GM19025 (cell line): ENCODE data around the gene ZNF726.
"Not testable (repeated sequence)": the region's sequence is repeated elsewhere in the genome, so short reads cannot be mapped to it uniquely, and the experiment has no call there.

Source experiments
- ATAC-seq: cut with Tn5 transposase; IDR thresholded peaks from one replicate; pipeline ENCODE4 v1.9.1; 2021; ENCODE audit warnings: mild to moderate bottlenecking, low read depth, moderate library complexity; ENCODE audit not compliant: unreplicated experiment

The ZNF726 gene

DNA sequence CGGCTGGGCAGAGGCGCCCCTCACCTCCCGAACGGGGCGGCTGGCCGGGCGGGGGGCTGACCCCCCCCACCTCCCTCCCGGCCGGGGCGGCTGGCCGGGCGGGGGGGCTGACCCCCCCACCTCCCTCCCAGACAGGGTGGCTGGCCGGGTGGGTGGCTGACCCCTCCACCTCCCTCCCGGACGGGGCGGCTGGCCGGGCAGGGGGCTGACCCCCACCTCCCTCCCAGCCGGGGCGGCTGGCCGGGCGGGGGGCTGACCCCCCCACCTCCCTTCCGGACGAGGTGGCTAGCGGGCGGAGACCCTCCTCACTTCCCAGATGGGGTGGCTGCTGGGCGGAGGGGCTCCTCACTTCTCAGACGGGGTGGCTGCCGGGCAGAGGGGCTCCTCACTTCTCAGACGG is 22.3 kb downstream of the ZNF726 start:
- not testable (repeated sequence) for ATAC-seq

DNA sequence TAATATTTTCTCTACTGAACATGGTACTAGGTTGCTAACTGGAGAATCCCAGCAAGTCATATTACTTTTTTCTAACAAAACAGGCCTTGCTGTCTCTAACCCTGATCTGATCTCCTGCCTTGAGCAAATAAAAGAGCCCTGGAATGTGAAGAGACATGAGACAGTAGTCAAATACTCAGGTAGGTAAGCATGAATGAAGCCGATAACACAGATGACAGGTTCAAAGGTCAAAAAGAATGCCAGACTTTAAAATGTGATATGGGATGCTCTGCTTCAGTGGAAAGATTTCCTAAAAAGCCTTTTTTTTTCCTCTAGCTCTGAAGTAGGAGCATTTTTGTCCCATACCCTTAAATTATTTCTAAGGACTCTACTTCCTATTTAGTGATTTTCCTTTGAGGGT is 28.7 kb downstream of the ZNF726 start:
- no peak for ATAC-seq

DNA sequence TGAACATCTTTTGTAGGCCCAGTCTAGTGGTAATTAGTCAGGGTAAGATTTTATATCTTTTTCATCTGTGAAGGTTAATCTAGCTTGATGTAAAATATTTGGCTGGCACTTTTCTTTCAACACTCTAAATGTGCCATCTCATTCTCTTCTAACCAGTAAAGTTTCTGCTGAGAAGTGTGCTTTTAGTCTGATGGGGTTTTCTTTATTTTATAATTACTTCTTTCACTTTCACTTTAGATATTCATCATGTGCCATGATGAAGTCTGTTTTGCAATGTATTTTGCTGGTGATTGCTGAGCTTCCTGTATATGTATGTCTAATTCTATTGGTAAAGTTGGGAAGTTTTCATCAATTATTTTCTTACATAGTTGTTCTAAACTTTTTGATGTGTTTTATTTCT is 31.9 kb downstream of the ZNF726 start:
- no peak for ATAC-seq

DNA sequence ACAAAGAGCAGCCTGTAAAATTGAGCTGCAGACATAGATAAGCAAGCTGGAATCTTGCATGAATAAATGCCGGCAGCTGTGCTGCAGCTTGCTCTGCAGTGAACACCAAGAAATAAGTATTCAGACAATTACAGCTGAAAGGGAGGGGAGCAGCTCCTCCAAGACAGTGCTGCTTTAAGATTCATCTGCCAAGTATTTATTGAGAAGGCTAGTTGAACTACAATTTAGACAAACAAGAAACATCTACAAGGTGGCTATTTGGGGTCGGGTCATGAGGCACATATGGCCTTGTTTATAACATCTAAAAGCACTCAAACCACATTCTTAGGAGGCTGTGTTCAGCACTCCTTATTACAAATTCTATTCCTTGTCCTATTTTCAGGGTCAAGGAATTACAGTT is 34.9 kb downstream of the ZNF726 start:
- no peak for ATAC-seq

DNA sequence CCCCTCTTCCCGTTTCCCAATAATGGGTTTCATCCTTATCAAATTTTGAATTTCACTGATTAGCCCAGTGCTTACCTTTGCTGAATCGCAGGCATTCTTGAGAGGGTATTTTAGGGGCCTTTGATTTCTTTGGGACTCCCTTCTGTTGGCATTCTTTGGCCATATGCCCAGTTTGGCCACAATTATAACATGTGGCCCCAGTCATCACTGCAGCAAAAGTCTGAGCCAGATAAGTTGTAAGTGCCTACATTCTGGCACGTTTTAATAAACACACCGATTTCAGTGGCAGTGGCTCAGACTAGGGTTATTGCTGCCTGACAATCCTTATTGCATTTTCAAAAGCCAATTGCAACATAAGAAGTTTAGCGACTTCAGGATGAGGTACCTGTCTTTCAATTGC is 41.4 kb downstream of the ZNF726 start:
- no peak for ATAC-seq

DNA sequence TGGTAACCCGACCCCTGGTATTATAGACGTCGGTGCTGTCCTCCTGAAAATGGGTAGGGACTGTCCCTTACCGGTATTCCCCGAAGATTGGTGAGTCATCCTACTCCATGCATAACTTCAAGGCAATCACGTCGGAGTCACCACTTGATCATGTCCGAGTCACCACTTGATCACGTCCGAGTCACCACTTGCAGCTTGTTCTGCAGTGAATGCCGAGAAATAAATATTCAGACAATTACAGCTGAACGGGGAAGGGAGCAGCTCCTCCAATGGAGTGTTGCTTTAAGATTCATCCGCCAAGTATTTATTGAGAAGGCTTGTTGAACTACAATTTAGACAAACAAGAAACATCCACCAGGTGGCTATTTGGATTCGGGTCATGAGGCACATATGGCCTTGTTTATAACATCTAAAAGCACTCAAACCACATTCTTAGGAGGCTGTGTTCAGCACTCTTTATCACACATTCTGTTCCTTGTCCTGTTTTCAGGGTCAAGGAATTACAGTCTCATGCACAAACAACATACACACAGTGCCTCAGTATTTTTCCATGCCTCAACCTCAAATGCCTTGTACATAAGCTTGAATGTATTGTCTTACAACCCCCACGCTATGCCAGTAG is 43.1 kb downstream of the ZNF726 start:
- ATAC-seq: no peak

DNA sequence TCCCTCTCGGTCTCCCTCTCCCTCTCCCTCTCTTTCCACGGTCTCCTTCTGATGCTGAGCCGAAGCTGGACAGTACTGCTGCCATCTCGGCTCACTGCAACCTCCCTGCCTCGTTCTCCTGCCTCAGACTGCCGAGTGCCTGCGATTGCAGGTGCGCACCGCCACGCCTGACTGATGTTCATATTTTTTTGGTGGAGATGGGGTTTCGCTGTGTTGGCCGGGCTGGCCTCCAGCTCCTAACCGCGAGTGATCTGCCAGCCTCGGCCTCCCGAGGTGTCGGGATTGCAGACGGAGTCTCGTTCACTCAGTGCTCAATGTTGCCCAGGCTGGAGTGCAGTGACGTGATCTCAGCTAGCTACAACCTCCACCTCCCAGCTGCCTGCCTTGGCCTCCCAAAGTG is 48.7 kb downstream of the ZNF726 start:
- not testable (repeated sequence) for ATAC-seq

DNA sequence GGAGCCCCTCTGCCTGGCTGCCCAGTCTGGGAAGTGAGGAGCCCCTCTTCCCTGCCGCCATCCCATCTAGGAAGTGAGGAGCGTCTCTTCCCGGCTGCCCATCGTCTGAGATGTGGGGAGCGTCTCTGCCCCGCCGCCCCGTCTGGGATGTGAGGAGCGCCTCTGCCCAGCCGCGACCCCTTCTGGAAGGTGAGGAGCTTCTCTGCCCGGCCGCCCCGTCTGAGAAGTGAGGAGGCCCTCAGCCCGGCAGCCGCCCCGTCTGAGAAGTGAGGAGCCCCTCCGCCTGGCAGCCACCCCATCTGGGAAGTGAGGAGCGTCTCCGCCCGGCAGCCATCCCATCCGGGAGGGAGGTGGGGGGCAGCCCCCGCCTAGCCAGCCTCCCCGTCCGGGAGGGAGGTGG is 49.2 kb downstream of the ZNF726 start:
- not testable (repeated sequence) for ATAC-seq

DNA sequence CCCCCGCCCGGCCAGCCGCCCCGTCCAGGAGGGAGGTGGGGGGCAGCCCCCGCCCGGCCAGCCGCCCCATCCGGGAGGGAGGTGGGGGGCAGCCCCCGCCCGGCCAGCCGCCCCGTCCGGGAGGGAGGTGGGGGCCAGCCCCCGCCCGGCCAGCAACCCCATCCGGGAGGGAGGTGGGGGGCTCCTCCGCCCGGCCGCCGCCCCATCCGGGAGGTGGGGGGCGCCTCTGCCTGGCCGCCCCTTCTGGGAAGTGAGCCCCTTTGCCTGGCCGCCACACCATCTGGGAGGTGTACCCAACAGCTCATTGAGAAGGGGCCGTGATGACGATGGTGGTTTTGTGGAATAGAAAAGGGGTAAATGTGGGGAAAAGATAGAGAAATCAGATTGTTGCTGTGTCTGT is 49.6 kb downstream of the ZNF726 start:
- ATAC-seq: not testable (repeated sequence)

DNA sequence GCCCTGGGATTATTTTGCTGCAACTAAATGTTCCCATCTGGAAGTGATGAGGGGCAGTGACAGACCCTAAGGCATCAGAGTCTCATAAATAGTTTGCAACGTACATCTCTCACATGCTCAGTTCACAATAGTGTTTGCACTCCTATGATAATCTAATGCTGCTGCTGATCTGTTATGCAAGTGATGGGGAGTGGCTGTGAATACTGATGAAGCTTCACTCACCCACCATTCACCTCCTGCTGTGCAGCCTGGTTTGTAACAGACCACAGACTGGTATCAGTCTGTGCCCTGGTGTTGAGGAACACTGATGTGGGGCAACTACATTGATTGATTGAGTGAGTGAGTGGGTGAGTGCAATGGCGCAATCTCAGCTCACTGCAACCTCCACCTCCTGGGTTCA is 54.9 kb downstream of the ZNF726 start:
- ATAC-seq: no peak

DNA sequence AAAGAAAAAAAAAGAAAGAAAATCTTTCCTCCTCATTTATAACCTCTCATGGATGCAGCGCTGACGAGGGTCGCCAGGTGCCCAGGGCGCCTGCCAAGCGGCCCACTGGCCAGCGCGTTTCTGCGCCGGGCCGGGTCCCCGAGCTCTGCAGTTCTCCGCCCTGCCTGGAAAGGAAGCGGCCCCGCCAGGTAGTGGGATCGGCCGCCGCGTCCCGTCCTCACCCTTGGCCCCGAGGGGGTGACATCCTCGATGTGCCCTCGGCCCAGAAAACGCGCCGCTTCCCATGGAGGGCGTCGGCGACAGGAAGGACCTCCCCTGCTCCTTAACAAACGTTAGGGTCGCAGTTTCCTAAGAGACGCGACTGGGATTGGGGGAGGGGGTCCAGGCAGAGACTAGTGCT is 56.9 kb downstream of the ZNF726 start:
- no peak for ATAC-seq

DNA sequence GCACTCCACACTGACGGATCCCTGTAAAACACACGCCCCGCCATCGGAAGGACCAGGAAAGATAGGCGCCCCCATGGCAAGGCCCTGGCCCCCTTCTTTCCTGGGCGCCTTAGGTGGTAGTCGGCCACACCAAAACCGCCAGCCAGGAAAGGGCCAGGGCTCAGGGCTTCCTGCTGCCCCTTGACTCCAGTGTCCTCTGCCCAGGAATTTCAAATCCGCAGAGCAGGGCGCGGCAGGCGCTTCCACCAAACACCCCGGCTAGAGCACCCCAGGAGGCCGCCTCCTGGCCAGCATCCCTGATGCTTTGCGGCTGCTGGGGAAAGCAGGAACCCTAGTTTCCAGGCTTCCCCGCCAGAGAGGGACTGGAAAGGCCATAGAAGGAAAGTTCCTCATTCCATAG is 57.5 kb downstream of the ZNF726 start:
- no peak for ATAC-seq

DNA sequence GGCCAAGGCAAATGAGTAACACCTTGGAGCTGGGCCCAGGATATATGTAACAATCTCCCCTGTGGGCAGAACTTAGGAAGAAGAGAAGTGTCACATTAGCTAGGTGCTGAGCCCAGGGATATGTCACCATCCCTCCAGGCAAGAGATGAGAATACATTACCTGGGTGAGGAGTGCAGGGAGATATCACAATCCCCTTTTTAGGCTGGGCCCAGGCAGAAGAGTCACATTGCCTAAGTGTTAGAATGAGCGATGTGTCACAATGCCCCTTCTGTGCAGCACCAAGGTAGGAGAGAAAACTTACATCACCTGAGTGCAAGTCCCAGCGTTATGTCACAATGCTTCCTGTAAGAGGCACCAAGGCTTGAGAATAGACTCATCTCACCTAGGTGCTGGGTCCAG is 60.3 kb downstream of the ZNF726 start:
- ATAC-seq: no peak

DNA sequence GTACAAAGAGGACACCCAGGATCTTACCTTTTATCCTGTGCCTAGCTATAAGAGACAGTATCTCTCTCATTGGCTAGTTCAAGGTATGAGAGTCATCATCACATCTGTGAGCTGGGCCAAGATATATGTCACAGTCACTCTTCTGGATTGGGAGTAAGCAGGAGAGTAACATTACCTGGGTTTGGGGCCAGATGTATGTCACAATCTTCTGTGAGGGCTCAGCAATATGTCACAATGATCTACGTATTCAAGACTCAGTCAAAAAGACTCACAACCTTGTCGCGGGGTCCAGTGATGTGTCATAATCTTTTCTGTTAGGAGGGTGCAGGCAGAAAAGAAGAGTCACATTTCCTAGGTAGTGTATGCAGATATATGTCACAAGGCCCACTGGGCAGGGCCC is 61.9 kb downstream of the ZNF726 start:
- ATAC-seq: not testable (repeated sequence)

DNA sequence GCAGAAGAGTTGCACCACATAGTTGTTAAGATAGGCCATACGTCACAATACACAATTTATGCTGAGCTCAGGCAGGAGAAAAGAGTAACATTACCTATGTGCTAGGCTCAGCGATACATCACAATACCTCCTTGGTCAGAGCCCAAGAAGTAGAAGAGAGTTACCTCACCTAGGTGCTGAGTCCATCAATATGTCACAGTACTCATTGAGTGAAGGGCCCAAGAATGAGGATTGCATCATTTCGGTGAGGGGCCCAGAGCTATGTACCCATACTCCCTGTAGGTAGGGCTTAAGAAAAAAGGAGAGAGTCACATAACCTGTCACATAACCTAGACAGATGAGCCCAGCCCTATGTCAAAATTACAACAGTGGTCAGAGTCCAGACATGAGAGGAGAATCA is 62.6 kb downstream of the ZNF726 start:
- ATAC-seq: not testable (repeated sequence)

DNA sequence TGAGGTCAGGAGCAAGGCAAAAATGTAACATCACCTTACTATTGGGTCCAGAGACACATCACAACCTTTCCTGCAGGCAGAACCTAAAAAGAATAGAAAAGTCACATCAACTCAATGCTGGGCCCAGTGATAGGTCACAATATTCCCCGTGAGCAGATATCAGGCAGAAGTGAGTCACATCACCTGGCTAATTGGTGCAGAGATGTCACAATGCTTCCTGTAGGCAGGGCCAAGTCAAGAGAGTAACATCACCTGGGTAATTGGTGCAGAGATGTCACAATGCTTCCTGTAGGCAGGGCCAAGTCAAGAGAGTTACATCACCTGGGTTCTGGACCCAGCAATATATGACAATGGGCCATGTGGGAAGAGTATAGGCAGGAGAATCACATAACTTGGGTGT is 63.4 kb downstream of the ZNF726 start:
- ATAC-seq: no peak

DNA sequence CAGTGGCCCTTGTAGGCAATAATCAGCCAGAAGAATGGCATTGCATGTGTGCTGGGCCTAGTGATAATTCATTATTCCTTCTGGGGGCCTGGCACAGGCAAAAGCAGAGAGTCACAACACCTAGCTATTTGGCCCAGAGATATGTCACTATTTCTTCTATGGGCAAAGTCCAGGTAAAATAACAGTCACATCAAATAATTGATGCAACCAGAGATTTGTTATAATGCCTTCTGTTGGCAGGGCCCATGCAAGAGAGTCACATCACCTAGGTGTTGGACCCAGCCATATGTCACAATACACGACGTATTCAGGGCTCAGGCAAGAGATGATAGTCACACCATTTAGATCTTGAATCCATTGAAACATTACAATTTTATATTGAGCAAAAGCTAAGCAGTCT is 66.1 kb downstream of the ZNF726 start:
- no peak for ATAC-seq

DNA sequence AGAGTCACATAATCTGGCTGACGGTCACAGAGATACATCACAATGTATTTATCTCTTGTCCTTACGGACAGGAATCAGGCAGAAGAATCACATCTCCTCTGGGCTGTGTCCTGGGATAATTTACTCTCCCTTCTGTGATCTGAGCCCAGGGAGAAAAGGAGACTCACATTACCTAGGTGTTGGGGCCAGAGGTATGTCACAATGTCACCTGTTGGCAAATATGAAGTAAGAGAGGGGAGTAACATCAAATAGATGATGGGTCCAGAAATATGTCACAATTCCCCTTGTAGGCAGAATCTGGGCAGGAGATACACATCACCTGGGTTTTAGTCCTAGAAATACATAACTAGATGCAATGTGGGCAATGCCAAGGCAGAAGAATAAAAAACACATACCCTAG is 67.2 kb downstream of the ZNF726 start:
- ATAC-seq: no peak

DNA sequence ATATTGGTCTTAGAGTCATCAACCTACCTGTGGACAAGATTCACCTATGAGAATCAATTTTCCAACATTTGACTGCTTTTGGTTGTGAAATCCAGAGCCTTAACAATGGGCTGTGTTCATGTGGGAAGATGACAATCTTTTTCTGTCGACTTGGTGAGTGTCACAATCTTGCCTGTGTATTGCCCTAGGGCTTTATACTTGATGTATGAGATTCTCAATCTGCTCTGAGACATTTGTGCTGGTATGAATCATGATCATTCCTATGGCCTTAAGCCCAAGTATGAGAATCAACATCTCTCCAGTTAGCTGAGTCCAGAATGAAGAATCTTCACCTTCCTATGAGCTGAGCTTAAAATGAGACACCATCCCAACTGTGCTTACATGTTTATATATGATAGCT is 68.7 kb downstream of the ZNF726 start:
- ATAC-seq: no peak
